ENCODE measurements around the gene EPS8.

DNA sequence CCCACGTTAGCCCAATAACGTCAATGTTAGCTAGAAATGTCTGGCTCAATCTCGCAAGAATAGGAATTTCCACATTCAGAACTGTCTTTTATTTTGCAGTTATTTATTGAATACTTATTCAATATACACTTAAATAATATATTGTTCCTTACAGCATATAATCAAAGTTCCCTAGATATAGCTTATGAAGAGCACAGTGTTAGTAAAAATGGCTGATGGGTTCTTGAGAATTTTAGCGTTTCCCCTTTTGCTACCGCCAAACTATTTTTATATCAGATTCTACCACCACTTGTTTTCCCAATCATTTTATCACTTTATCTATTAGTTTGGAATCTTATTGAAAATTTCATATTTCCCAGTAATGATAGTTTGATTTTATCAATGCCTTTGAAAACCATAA, 12.7 kb downstream of the EPS8 start:
- TF ChIP-seq, protein P1, sequence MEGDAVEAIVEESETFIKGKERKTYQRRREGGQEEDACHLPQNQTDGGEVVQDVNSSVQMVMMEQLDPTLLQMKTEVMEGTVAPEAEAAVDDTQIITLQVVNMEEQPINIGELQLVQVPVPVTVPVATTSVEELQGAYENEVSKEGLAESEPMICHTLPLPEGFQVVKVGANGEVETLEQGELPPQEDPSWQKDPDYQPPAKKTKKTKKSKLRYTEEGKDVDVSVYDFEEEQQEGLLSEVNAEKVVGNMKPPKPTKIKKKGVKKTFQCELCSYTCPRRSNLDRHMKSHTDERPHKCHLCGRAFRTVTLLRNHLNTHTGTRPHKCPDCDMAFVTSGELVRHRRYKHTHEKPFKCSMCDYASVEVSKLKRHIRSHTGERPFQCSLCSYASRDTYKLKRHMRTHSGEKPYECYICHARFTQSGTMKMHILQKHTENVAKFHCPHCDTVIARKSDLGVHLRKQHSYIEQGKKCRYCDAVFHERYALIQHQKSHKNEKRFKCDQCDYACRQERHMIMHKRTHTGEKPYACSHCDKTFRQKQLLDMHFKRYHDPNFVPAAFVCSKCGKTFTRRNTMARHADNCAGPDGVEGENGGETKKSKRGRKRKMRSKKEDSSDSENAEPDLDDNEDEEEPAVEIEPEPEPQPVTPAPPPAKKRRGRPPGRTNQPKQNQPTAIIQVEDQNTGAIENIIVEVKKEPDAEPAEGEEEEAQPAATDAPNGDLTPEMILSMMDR (optimal IDR thresholded peaks at IDR 0.05 in 1 of 3, IDR thresholded peaks at IDR 0.05 in 1 of 3, conservative IDR thresholded peaks at IDR 0.05 in 1 of 3; ENCODE audit: extremely low read depth in 1 of 3, insufficient read depth in 2 of 3, low read length in 3 of 3), result no peak
- no peak for TF ChIP-seq EZH2 (IDR thresholded peaks at IDR 0.05; ENCODE audit: low read length)
